Caco-2 (cell line): ENCODE data around the gene FHOD3. TPM values are rescaled to one million over a fixed set of nuclear protein-coding genes. Genes with fewer than 3 reads are reported as not detected.

ENCODE experiments used
- BruUV-seq: library from RNA; stranded (reverse); fragments of 400-500 nt; replicated peaks from 2 replicates; lab custom pipeline; 2021; lab: Mats Ljungman, UMichigan
- CTCF ChIA-PET: fragments of 300-600 bp; sonication (Branson Sonifier 250); formaldehyde crosslinking; loops from one replicate; lab custom pipeline; 2022; ENCODE audit warnings: antibody characterized with exemption; lab: Charles Lee
- POLR2A ChIA-PET: fragments of 300-600 bp; sonication (Branson Sonifier 250); formaldehyde crosslinking; loops from one replicate; lab custom pipeline; 2022; ENCODE audit warnings: antibody characterized with exemption; lab: Charles Lee
- DNase-seq, 2 experiments: peaks; one replicate each; pipeline versions ENCODE4 v3.0.0 to v3.0.0-alpha.2; 2020 to 2022
- H3K27me3 ChIP-seq: replicated peaks from 2 replicates; pipeline ENCODE4 v1.6.0; 2011; ENCODE audit warnings: low read length; ENCODE audit not compliant: control insufficient read depth, insufficient read depth
- H3K36me3 ChIP-seq: 2 replicates; pipeline ENCODE4 v1.5.1; 2011; ENCODE audit warnings: low read length; ENCODE audit not compliant: control insufficient read depth, insufficient read depth
- H3K4me1 ChIP-seq: fragments of 250-450 bp; sonication (Bioruptor Pico); 2 replicates; pipeline ENCODE4 v1.5.1; 2020; ENCODE audit warnings: mild to moderate bottlenecking
- H3K4me3 ChIP-seq: 2 replicates; pipeline ENCODE4 v1.5.1; 2011; ENCODE audit warnings: low read depth, mild to moderate bottlenecking, control low read depth, low read length
- H3K9me3 ChIP-seq: fragments of 250-450 bp; sonication (Bioruptor Pico); 2 replicates; pipeline ENCODE4 v1.5.1; 2020; ENCODE audit warnings: mild to moderate bottlenecking, moderate library complexity
- H3K27ac Mint-ChIP-seq: one replicate; pipeline ENCODE4 v1.8.0; 2022; ENCODE audit warnings: mixed read lengths; ENCODE audit not compliant: unreplicated experiment
- H3K27me3 Mint-ChIP-seq: one replicate; pipeline ENCODE4 v1.8.0; 2022; ENCODE audit warnings: mixed read lengths; ENCODE audit not compliant: insufficient read depth, unreplicated experiment
- H3K36me3 Mint-ChIP-seq: one replicate; pipeline ENCODE4 v1.8.0; 2022; ENCODE audit warnings: mild to moderate bottlenecking, mixed read lengths; ENCODE audit not compliant: insufficient read depth, unreplicated experiment
- H3K4me1 Mint-ChIP-seq: one replicate; pipeline ENCODE4 v1.8.0; 2022; ENCODE audit warnings: low read depth, mixed read lengths; ENCODE audit not compliant: unreplicated experiment
- H3K4me3 Mint-ChIP-seq: one replicate; pipeline ENCODE4 v1.8.0; 2022; ENCODE audit warnings: mild to moderate bottlenecking, moderate library complexity, mixed read lengths; ENCODE audit not compliant: unreplicated experiment
- H3K9me3 Mint-ChIP-seq: one replicate; pipeline ENCODE4 v1.8.0; 2022; ENCODE audit warnings: mixed read lengths; ENCODE audit not compliant: unreplicated experiment
- CTCF ChIP-seq, 2 experiments: fragments of 200-600 bp in 1 of 2; IDR thresholded peaks; 1 replicate in 1 of 2; 2 replicates in 1 of 2; pipeline versions ENCODE4 v1.5.1 to v1.8.0; 2011 to 2022; ENCODE audit warnings: antibody characterized with exemption in 1 of 2, control low read depth in 1 of 2, inconsistent platforms in 1 of 2, low read depth in 1 of 2, low read length in 1 of 2, mild to moderate bottlenecking in 1 of 2, moderate library complexity in 1 of 2; ENCODE audit not compliant: insufficient read depth in 1 of 2, severe bottlenecking in 1 of 2, unreplicated experiment in 1 of 2
- intact Hi-C: fragments of 100-400 bp; cut with micrococcal nuclease; formaldehyde crosslinking; loops from one replicate; pipeline ENCODE4 v1.10.0; 2022; ENCODE audit not compliant: unreplicated experiment
- total RNA-seq: library from RNA; stranded (reverse); gene quantifications from 2 replicates; pipeline ENCODE4 v1.2.3, GENCODE V29; 2022

The FHOD3 gene
- total RNA-seq, 1 experiment from 2014 or later = not detected

DNA sequence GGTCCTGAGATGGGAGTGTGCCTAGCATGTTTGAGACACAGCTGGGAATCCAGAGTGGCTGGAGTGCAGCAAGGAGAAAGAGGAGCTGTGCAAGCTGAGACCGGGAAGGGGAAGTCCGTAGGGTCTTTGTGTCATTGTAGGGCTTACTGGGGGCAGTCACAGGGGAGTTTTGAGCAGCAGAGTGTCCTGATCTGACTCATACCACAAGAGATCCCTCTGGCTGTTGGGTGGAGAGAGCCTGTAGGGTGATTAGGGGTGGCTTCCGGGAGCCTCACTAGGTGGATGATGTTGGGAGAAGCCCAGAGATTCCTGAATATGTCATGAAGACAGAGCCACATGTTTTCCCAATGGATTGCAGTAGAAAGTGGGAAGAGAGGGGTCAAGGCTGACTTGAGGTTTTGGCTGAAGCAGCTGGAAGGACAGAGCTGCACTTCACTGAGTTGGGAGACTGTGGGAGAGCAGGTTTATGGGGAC, 30.9 kb downstream of the FHOD3 start:
- no TSS peak for BruUV-seq

DNA sequence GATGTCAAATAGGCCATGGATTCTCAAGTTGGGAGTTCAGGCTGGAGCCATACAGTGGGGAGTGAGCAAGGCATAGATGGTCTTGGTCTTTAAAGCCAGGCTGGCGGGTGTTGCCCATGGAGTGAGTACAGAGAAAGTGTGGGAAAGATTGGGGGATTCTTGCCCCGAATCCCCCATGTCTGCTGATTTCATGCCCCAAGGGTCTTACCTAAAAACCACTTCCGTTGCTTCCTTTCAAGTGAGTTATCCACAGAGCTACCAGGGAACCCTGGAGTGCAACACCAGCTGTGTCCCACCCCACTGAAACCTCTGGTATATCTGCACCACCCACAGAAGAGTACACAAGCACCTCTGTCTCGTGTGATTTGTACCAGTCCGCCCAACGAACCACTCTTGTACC, 31.4 kb downstream of the FHOD3 start:
- CTCF ChIA-PET = no interaction called here
- no peaks in the 10 kb centered on the region for H3K4me1 Mint-ChIP-seq
- POLR2A ChIA-PET = no interaction called here

More for the DNA sequence above, 30.9 kb downstream of the FHOD3 start:
- no peaks in the 10 kb centered on the region for H3K36me3 ChIP-seq
- H3K4me3 ChIP-seq = no peak overlapping the region
- no peaks in the 10 kb centered on the region for H3K4me1 ChIP-seq
- H3K4me3 Mint-ChIP-seq = no peak overlapping the region
- peaks cover 11% of the 10 kb centered on the region for H3K27me3 Mint-ChIP-seq
- CTCF ChIA-PET = no interaction called here
- POLR2A ChIA-PET = no interaction called here
- no peaks in the 10 kb centered on the region for H3K36me3 Mint-ChIP-seq
- H3K27ac Mint-ChIP-seq = no peak overlapping the region
- H3K9me3 ChIP-seq = no peaks in the 10 kb centered on the region
- no peak for DNase-seq
- H3K9me3 Mint-ChIP-seq = no peaks in the 10 kb centered on the region
- TF ChIP-seq CTCF (IDR thresholded peaks at IDR 0.05; ENCODE audit: insufficient read depth in 1 of 2, low read depth in 1 of 2, low read length in 1 of 2, severe bottlenecking in 1 of 2, unreplicated experiment in 1 of 2) = no peak
- intact Hi-C loops = no loop called here
- no peaks in the 10 kb centered on the region for H3K27me3 ChIP-seq
- H3K4me1 Mint-ChIP-seq = no peaks in the 10 kb centered on the region

DNA sequence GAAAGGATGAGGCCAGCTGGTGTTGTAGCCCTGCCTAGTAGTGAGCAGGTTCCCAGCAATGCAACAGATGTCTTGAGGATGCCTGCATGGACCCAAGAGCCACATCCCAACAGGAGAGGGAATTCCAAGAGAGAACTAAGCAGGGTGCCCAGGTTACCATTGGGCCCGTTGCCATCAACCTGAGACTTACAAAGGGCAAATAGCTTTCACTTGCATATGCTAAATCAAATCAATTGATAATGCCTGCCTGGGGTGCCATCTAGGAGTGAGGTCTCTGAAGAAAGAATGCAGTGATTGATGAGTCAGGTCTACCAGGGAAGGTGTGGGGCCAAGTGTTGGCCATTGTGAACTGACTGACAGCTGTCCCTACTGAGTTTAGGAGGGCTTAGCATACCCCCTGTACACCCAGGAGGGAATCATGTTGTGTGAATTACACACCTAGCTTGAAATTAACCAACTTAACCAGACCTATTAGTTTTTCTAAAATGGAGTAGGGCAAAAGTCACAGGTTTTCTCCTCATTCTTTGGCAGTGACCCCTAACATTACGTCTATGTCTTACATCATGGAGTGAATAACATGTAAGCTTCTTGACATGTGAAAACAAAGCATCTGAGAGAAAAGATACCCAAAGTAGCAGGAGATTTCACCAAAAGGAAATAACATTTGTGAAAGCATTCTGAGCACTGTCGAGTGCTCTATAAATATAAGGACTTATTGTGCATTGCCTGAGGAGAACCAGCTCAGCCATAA, 32.3 kb downstream of the FHOD3 start:
- no peaks in the 10 kb centered on the region for H3K9me3 ChIP-seq
- Mint-ChIP-seq H3K4me3 (no peak overlapping the region), H3K9me3 (no peaks in the 10 kb centered on the region), H3K27me3 (peaks cover 11% of the 10 kb centered on the region), H3K4me1 (no peaks in the 10 kb centered on the region), H3K36me3 (no peaks in the 10 kb centered on the region), H3K27ac (no peak overlapping the region)
- intact Hi-C loops = no loop called here
- H3K4me3 ChIP-seq = no peak overlapping the region
- DNase-seq = no peak
- POLR2A ChIA-PET = no interaction called here
- CTCF ChIA-PET = no interaction called here
- H3K36me3 ChIP-seq = no peaks in the 10 kb centered on the region
- no TSS peak for BruUV-seq
- no peaks in the 10 kb centered on the region for H3K4me1 ChIP-seq
- no peaks in the 10 kb centered on the region for H3K27me3 ChIP-seq
- TF ChIP-seq CTCF (IDR thresholded peaks at IDR 0.05; ENCODE audit: insufficient read depth in 1 of 2, low read depth in 1 of 2, low read length in 1 of 2, severe bottlenecking in 1 of 2, unreplicated experiment in 1 of 2) = no peak

More for the DNA sequence above, 31.4 kb downstream of the FHOD3 start:
- H3K9me3 Mint-ChIP-seq = no peaks in the 10 kb centered on the region
- no TSS peak for BruUV-seq
- no peak overlapping the region for H3K27ac Mint-ChIP-seq
- intact Hi-C loops = no loop called here
- Histone ChIP-seq H3K27me3 (no peaks in the 10 kb centered on the region), H3K36me3 (no peaks in the 10 kb centered on the region), H3K4me1 (no peaks in the 10 kb centered on the region), H3K9me3 (no peaks in the 10 kb centered on the region), H3K4me3 (no peak overlapping the region)
- DNase-seq = no peak
- no peak for TF ChIP-seq CTCF (IDR thresholded peaks at IDR 0.05; ENCODE audit: insufficient read depth in 1 of 2, low read depth in 1 of 2, low read length in 1 of 2, severe bottlenecking in 1 of 2, unreplicated experiment in 1 of 2)
- H3K4me3 Mint-ChIP-seq = no peak overlapping the region
- H3K27me3 Mint-ChIP-seq = peaks cover 11% of the 10 kb centered on the region
- no peaks in the 10 kb centered on the region for H3K36me3 Mint-ChIP-seq
